Measurements from ENCODE around the gene PLP2.

DNA sequence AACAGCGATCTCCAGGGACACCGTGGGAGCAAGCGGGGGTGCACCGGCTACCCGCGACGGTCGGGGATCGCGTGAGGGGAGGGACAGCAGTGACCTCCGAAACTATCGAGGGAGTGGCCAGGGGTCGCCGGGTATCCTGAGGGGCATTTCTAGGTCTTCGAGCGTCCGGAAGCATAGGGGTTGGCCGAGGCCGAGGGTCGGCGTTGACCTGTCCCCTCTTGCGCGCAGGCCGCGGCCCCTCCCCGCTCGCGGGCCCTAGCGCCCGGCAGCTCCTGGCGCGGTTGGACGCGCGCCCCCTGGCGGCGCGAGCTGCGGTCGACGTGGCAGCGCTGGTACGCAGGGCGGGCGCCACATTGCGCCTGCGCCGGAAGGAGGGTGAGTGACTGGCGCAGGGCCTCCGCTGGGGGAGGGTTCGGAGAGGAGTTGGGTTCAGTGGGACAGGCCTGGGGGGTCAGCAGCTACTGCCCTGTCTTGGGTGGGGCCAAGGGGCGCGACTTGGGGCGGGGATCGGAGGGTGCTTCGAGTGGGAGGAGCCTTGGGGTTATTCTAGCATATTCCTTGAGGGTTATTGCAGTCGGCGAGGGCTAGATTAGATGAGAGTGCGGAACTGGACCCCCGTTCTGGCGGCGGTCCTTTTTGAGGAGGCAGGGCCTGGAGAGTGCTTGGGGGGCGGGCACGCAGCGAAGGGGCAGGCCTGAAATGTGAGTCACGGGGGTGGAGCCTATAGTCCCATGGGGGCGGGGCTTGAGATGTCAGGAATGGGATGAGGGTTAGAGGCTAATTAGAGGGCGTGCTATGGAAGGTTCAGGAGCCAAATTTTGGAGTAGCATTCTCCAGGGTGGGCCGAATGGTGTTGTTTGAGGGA is 7.9 kb upstream of the PLP2 start:
- TF ChIP-seq TAF1 (IDR thresholded peaks at IDR 0.05; ENCODE audit: borderline replicate concordance, low read depth, low read length) (no peak), POLR2AphosphoS5 (IDR thresholded peaks at IDR 0.05; ENCODE audit: low read depth, low read length) (no peak)
